Measurements from ENCODE around the gene CNPY3. TPM values are rescaled to one million over a fixed set of nuclear protein-coding genes. Genes with fewer than 3 reads are reported as not detected.
A peak's percentile ranks its signal among the peaks of the same experiment; 100 is the strongest.

CNPY3 gene
- total and polyA plus RNA-seq, 2 experiments from 2014 or later, result 71.8 to 137 TPM

DNA sequence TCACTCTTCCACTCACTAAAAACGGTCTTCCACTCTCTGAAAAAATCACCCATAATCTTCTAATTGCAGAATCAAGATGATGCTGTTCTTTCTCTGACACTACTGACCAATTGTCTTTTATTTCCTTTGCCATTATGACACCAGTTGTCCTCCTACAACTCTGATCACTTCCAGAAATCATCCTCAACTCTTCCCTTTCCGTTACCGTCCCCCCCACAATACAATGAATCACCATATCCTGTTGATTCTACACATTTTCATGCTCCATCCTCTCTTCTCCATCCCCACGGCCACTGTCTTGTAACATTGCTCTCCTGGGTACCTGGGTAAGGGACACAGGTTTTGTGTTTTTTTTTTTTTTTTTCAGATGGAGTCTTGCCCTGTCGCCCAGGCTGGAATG, 52.6 kb downstream of the CNPY3 start:
- Histone ChIP-seq H3K36me3 (replicated peaks; ENCODE audit: insufficient read depth, low read depth) (no peaks in the 10 kb centered on the region), H3K4me3 (no peak overlapping the region), H4K20me1 (ENCODE audit: insufficient read depth, poor library complexity, severe bottlenecking) (no peaks in the 10 kb centered on the region), H3K27ac (no peak overlapping the region), H2AFZ (no peak overlapping the region), H3K4me2 (no peak overlapping the region), H3K9me2 (replicated peaks; ENCODE audit: insufficient read depth) (no peaks in the 10 kb centered on the region), H3K27me3 (no peaks in the 10 kb centered on the region), H3K4me1 (ENCODE audit: insufficient read depth) (peaks cover 25% of the 10 kb centered on the region), H3K79me2 (peaks cover 41% of the 10 kb centered on the region), H3K9me3 (ENCODE audit: low read depth) (no peaks in the 10 kb centered on the region)
- DNase-seq (ENCODE audit: low spot score), result no peak
- TF ChIP-seq EZH2phosphoT487 (IDR thresholded peaks at IDR 0.05; ENCODE audit: low read depth, severe bottlenecking, unreplicated experiment) (no peak), EZH2 (IDR thresholded peaks at IDR 0.05; ENCODE audit: borderline replicate concordance) (no peak)
- TF ChIP-seq, protein P1, sequence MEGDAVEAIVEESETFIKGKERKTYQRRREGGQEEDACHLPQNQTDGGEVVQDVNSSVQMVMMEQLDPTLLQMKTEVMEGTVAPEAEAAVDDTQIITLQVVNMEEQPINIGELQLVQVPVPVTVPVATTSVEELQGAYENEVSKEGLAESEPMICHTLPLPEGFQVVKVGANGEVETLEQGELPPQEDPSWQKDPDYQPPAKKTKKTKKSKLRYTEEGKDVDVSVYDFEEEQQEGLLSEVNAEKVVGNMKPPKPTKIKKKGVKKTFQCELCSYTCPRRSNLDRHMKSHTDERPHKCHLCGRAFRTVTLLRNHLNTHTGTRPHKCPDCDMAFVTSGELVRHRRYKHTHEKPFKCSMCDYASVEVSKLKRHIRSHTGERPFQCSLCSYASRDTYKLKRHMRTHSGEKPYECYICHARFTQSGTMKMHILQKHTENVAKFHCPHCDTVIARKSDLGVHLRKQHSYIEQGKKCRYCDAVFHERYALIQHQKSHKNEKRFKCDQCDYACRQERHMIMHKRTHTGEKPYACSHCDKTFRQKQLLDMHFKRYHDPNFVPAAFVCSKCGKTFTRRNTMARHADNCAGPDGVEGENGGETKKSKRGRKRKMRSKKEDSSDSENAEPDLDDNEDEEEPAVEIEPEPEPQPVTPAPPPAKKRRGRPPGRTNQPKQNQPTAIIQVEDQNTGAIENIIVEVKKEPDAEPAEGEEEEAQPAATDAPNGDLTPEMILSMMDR (IDR thresholded peaks at IDR 0.05; ENCODE audit: poor library complexity), result no peak
- WGBS (ENCODE audit: low lambda C conversion rate, missing lambda C conversion rate), result 93% methylated on average over 5 of the region's 5 CpGs

DNA sequence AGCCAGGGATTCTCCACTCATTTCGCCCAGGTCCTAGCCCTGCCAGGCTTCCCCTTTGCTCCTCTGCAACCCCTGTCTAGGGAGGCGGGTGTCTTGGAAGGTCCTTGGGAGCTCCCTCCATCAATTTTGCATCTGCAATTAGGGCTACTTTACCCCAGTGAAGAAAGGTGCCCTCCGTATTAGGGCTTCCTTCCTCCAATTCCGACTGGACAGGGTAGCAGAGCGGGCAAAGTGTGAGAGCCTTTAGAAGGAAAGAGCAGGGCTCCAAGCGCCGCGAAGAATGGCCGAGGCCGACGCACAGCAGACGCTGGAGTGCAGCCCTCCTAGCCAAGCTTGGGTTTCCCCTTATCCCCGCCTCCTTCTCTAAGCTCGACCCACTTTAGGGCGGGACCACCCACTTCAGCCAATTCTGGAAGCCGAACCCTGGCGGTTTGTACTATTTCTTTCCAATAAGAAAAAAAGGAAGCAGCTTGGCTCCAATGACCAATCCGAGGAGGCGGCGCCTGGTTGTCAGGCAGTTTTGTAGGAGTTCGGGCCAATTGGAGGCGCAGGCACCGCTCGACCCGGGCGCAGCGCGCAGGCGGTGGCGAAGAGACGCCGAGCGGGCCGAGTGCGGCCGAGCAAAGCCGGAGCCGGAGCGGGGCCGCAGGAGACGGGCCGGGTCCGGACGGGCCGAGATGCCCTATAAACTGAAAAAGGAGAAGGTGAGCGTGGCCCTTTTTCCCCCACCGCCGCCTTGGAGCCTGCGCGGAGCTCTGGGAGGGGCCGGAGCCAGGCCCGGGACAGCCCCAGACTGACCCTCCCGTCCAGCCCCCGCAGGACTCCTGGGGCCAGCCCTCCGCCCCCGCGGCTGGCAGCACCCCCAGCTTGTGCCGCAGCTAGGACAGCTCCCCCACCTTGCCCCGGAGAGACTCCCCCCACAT, 55.0 kb downstream of the CNPY3 start, which contains the start of gene PPP2R5D:
Gene PPP2R5D (plus strand): TSS at position 570 of the 923 bp plus-strand sequence. CDS start 108 bp downstream, at position 678.
- Histone ChIP-seq H3K9me2 (replicated peaks; ENCODE audit: insufficient read depth) (no peaks in the 10 kb centered on the region), H2AFZ (peak within 1 kb of the TSS; percentile 54), H4K20me1 (ENCODE audit: insufficient read depth, poor library complexity, severe bottlenecking) (peaks cover 3% of the 10 kb centered on the region), H3K9me3 (ENCODE audit: low read depth) (no peaks in the 10 kb centered on the region), H3K27me3 (no peaks in the 10 kb centered on the region), H3K79me2 (peaks cover 30% of the 10 kb centered on the region), H3K27ac (peak within 1 kb of the TSS; percentile 77), H3K36me3 (replicated peaks; ENCODE audit: insufficient read depth, low read depth) (no peaks in the 10 kb centered on the region), H3K4me1 (ENCODE audit: insufficient read depth) (peaks cover 14% of the 10 kb centered on the region), H3K4me2 (peak within 1 kb of the TSS; percentile 95), H3K4me3 (peak within 1 kb of the TSS; percentile 35)
- DNase-seq (ENCODE audit: low spot score), result peak; percentile 99
- TF ChIP-seq, protein P1 (IDR thresholded peaks at IDR 0.05; ENCODE audit: poor library complexity), result no peak
- TF ChIP-seq EZH2 (IDR thresholded peaks at IDR 0.05; ENCODE audit: borderline replicate concordance), result no peak
- no peak for TF ChIP-seq EZH2phosphoT487 (IDR thresholded peaks at IDR 0.05; ENCODE audit: low read depth, severe bottlenecking, unreplicated experiment)
- WGBS (ENCODE audit: low lambda C conversion rate, missing lambda C conversion rate), result 1% methylated on average over 48 of the region's 59 CpGs

DNA sequence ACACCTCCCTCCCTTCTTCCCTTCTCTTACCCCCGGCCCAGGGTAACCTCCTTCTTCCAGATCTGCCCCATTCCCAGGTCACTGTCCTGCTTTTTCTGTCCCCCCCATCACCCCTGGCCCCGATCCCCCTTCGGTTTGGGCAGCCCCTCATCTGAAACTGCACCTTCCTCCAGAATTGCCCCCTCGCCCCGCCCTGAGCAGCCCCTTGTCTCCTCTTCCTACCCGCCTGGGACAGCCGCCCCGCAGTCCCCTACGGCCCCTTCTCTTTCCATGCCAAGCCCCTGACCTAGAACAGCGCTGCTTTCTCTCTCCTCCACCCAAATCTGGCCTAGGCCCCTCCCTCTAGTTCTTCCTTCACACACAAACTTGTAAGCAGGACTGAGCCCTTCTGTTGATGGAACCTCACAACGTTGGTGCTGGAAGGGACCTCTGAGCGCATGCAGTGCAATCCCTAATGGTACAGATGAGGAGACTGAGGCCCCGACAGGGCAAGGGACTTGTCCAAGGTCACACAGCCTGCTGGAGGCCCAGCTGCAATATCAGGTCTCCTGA, 55.7 kb downstream of the CNPY3 start:
- Histone ChIP-seq H3K4me1 (ENCODE audit: insufficient read depth) (peaks cover 14% of the 10 kb centered on the region), H3K79me2 (peaks cover 30% of the 10 kb centered on the region), H4K20me1 (ENCODE audit: insufficient read depth, poor library complexity, severe bottlenecking) (peaks cover 3% of the 10 kb centered on the region), H3K36me3 (replicated peaks; ENCODE audit: insufficient read depth, low read depth) (no peaks in the 10 kb centered on the region), H3K4me3 (peak overlapping the region; percentile 35), H3K9me2 (replicated peaks; ENCODE audit: insufficient read depth) (no peaks in the 10 kb centered on the region), H3K4me2 (peak overlapping the region; percentile 95), H3K27me3 (no peaks in the 10 kb centered on the region), H3K27ac (peak overlapping the region; percentile 47), H3K9me3 (ENCODE audit: low read depth) (no peaks in the 10 kb centered on the region), H2AFZ (peak overlapping the region; percentile 22)
- peak; percentile 33 for DNase-seq (ENCODE audit: low spot score)
- TF ChIP-seq EZH2phosphoT487 (IDR thresholded peaks at IDR 0.05; ENCODE audit: low read depth, severe bottlenecking, unreplicated experiment) (no peak), EZH2 (IDR thresholded peaks at IDR 0.05; ENCODE audit: borderline replicate concordance) (no peak)
- TF ChIP-seq, protein P1 (IDR thresholded peaks at IDR 0.05; ENCODE audit: poor library complexity), result no peak
- WGBS (ENCODE audit: low lambda C conversion rate, missing lambda C conversion rate), result 24% methylated on average over 8 of the region's 13 CpGs

All from hepatocyte (in vitro differentiated cells).